Stimulated activated CD4-positive, alpha-beta T cell treated with anti-CD3 and anti-CD28 coated beads, Interleukin-12 subunit alpha, Interleukin-12 subunit beta, amount 100 ng/mL, for 24 hours (primary cell): ENCODE measurements around the gene BTNL8.

Experiments
- DNase-seq, 2 experiments: peaks; one replicate each; pipeline ENCODE4 v3.0.0-alpha.2; 2020; ENCODE audit warnings: low read depth in 2 of 2

The BTNL8 gene

DNA sequence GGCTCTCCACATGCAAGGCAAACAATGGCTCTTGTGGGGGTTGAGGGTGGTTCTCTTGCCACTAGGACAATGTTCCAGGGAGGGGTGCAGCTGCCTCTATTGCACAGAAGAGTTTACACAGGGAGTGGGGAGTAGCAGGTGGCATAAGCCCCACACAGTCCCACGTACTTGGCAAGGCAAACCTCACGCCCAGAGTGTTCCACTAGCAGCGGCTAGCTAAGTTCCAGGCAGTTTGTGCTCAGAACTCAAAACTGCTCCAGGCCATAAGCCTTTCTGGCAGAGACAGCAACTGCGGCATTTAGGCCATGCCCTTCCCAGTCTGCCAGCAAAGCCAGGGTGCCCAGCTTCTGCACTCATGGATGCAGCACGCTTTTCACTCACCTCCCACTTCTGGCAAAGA lies 60.7 kb downstream of the BTNL8 start:
- no peak for DNase-seq

DNA sequence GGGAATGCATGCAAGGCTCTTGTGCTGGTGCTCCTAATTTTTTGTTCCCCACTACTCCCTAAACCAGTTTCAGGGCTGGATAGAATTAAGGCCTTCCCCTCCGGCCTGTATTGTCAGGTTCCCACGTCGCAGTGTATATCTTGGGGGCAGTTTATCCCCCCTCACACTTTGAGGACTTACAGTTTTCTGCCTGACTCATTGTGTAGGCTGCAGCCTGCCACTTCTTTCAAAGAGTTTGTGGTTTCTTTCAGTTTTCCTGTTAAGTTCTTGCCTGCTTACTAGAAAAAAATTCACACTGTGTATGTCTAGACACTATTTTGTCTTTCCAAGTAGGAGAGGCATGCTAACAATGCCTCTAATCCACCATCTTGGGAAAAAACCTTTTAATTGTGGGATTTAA lies 61.2 kb downstream of the BTNL8 start:
- DNase-seq = no peak

DNA sequence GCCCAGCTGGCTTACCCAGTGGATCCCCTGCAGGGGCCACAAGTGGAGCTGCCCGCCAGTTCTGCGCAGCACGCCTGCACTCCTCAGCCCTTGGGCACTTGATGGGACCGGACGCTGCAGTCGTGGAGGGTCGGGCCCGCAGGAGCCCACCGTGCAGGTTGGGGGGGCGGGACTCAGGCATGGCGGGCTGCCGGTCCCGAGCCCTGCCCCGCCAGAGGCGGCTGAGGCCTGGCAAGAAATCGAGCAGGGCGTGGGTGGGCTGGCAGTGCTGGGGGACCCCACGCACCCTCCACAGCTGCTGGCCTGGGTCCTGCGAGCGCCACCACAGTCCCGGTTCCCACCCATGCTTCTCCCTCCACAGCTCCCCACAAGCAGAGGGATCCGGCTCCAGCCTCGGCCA lies 70.4 kb downstream of the BTNL8 start:
- DNase-seq = no peak

DNA sequence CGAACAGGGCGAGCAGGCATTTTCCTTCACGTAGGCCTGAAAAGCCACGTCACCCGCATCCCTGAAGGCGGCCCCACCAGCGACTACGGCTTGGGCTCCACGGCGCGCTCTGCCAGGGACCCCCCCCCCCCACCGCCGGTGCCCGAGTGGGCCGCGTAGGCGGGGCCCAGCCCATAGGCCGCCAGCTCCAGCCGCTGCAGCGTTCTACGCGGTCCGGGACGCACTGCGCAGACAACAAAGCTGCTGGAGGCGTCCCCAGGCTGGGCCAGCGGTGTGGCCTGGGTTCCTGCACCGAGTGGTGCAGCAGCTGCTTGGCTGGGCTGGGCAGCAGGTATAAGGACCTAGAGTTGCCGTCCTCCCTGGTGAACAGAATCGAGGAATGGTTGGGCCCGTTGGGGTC lies 71.4 kb downstream of the BTNL8 start:
- DNase-seq = no peak

DNA sequence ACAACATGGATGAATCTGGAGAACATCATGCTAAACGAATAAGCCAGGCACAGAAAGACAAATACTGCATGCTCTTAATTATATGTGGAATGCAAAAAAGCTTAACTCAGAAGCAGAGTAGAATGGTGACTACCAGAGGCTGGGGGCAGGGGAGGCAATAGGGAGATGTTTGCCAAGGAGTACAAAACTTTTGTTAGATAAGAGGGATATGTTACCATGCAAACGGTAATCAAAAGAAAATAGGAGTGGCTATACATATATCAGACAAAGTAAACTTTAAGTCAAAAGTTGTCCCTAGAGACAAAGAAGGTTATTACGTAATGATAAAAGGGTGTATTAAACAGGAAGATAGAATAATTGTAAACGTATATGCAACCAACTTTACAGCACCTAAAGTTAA lies 71.9 kb downstream of the BTNL8 start:
- no peak for DNase-seq

DNA sequence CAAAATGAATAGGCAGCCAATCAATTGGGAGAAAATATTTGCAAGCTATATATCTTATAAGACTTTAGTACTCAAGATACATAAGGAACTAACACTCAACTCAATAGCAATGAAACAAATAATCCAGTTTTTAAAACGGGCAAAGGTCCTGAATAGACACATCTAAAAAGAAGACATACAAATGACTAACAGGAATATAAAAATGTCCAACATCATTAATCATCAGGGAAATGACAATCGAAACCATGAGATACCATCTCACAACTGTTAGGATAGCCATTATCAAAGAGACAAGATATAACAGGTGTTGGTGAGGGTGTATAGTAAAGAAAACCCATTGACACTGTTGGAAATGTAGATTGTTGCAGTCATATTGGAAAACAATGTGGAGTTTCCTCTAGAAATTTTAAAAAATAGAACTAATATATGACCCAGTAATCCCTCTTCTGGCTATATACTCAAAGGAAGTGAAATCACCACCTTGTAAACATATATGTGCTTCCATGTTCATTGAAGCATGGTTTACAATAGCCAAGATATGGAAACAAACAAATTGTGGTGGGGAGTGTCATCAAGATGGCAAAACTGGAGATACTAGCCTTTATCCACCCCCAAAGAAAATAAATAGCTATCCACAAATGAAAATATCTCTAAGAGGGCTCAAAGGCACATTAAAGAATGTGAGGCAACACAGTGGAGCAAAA lies 75.8 kb downstream of the BTNL8 start:
- DNase-seq = no peak

DNA sequence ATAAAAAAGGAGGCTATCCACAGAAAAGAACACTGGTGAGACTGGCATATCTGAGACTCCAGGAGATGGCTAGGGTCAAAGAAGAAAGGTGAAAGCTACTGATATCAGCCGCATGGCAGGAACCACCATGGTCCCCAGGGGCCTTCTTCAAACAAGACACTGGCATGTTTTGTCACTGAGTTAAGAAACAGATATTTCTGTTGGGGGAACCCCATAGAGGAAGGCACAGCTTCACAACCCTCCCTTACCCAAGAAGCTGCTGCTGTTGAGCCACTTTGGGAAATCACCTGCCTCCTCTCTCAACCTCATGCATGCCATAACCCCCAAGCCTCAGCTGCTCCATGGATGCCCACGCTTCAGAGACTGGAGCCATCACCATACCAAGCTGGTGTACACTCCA lies 76.4 kb downstream of the BTNL8 start:
- no peak for DNase-seq

DNA sequence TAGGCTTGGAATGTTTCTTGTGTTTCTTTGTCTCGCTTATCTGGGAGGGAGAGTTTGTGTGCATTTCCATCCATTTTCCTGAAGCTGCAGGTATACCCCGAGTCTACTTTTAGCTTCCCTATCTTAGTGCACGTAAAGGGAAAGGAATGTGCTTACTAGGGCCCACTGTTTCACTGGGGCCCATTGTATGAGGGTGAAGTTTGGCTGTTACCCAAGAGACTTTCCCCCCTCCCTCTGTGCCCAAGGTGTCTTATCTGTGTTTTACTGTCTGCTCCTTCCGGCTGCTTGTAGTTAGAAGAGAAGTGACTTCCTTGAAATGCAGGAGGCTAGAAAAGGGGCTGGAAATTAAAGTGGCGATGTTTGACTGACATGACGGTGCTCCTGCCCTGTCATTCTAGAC lies 77.6 kb downstream of the BTNL8 start:
- DNase-seq = no peak

DNA sequence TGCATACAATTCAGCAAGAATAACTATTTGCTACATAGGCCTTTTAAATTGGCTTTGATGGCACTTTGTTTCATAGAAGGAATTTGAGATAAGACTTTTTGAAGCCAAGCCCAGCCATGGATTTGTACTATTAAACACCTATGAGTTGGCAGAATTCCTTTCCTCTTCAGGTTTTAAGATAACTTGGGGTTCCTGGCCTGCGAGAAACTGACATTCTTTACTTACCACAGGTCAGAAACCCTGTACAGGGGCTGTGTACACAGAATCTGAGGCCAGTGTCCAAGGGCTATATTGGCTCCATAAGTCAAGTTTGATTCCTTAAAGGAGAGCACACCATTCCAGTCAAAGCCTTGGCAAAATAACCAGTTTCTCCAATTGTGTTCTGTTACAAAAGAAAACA lies 78.9 kb downstream of the BTNL8 start:
- DNase-seq = no peak

DNA sequence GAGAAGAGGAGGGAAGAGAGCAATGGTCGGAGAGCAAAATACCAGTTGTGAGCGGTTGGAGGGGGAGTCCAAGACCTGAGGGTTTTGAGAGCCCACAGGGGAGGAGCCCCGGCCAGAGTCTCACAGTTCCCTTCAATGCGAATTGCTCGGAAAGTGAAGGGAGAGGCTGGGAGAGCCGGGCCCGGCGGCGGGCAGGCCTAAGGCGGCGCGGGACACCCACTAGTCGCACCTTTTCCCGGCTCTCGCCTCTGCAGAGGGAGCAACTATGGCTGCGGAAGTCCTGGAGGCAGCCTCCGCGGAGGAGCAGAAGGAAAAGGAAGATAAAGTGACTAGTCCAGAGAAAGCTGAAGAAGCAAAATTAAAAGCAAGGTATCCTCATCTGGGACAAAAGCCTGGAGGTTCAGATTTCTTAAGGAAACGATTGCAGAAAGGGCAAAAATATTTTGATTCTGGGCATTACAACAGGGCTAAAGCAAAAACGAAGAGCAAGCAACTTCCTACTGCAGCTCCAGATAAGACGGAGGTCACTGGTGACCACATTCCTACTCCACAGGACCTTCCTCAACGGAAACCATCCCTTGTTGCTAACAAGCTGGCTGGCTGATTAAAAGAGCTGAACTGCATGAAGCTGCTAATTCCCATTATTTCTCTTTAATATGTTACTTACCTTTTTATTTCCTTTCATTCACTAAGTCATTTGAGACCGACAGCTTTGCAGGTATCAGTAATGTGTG lies 83.2 kb downstream of the BTNL8 start:
- DNase-seq = no peak

DNA sequence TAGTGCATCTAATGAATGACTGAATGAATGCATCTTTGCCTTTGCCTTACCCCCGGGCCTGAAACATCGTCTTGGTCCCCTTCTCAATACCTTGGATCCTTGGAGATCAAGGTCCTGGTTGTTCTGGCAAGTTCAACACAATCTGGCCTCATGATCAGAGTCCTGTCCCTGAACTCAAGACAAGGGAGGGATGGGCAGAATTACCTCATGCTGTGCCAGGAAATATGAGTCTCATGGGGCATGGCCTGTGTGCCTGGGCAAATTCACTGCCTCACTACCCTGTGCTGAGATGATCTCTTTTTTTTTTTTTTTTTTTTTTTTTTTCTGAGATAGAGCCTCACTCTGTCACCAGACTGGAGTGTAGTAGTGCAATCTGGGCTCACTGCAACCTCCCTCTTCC lies 89.1 kb downstream of the BTNL8 start:
- no peak for DNase-seq

DNA sequence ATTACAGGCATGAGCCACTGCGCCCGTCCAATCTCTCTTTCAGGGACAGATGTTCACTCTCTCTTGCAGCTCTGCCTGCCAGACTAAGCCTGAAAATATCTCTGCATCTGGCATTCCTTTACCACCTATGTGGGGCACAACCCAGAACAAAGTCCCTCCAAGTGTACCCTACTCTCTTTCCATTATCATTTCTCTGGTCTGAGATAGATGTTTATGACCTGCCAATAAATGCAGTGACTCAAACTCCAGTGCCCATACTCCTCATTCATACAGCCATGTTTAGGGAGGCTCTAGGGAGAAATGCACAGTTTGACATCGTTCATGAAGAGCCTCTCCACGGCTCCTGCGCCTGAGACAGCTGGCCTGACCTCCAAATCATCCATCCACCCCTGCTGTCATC lies 89.6 kb downstream of the BTNL8 start, which contains the start of gene BTNL3:
BTNL3 (plus strand) TSS at position 255 of the 400 bp plus-strand sequence. CDS start 183 bp downstream, outside the sequence.
- DNase-seq = no peak

DNA sequence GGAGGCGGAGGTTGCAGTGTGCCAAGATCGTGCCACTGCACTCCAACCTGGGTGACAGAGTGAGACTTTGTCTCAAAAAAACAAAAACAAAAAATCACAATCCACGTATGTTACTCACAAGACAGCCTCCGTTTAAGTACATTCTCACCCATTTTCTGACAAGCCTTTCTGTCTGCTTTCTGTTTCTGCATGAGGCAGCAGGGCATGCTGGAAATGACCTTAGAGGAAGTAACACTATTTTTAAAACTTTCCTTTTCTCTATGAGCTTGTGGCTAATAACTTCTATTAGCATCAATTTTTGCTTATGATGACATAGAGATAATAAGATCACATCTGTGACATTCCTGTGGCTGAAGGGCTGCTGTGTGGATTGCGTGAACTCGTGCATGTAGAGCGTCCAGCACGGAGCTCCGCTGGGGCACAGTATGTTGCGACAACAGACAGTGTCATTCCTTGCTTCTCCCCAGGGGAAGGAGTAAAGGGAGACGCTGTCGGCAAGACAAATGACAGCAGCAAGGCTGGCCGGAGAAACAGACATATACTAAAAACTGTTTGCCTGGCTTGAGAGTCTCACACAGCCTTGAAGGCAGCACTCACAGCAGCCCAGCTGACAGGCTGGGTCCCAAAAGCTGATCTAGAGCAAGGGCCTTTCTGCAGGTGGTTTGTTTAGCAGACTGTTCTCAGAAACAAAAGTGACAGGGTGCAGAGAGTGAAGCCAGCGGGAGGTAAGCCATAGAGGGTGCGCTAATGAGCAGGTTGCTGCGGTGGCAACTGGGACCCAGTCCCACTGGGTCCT lies 91.3 kb downstream of the BTNL8 start:
- DNase-seq = no peak

DNA sequence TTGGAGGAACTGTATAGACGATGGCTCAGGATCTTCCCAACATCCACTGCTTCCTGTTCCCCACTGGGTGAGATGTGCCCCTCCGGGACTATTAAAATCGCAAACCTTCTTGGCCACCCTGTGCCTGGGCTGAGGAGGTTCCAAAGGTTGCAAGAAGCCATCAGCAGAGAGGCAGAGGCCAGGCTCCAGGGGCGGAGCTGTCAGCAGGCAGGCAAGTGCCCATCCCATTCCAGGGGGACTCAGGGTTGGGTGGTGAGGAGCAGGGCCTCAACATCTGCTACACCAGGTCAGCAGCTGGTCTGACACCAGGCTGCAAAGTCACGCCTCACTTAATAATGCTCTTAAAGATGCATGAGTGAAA lies 91.9 kb downstream of the BTNL8 start:
- DNase-seq = no peak
